Stimulated activated CD8-positive, alpha-beta memory T cell treated with anti-CD3 and anti-CD28 coated beads, Interleukin-2, amount 100 ng/mL, for 48 hours (primary cell): Measurements from ENCODE around the gene EEF1A1.

Experiments used
- DNase-seq, 2 donors: peaks; one replicate each; pipeline ENCODE4 v3.0.0-alpha.2; 2020; ENCODE audit warnings: low read depth in 2 of 2

Gene EEF1A1

DNA sequence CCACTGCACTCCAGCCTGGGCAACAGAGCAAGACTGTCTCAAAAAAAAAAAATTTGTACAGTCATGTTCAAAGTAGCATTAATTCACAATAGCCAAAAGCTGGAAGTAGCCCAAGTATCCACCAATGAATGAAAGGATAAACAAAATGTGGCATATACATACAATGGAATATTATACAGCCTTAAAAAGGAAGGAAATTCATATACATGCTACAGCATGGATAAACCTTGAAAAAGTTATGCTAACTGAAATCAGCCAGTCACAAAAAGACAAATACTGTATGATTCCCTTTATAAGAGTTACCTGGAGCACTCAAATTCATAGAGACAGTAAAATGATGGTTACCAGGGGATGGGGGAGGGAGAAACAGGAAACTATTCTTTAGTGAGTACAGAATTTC is 15.7 kb downstream of the EEF1A1 start:
- no peak for DNase-seq

- DNase-seq = no peak
Observed at GRCh38 chr6:73504160-73504559, 16.7 kb downstream of the EEF1A1 start.

DNA sequence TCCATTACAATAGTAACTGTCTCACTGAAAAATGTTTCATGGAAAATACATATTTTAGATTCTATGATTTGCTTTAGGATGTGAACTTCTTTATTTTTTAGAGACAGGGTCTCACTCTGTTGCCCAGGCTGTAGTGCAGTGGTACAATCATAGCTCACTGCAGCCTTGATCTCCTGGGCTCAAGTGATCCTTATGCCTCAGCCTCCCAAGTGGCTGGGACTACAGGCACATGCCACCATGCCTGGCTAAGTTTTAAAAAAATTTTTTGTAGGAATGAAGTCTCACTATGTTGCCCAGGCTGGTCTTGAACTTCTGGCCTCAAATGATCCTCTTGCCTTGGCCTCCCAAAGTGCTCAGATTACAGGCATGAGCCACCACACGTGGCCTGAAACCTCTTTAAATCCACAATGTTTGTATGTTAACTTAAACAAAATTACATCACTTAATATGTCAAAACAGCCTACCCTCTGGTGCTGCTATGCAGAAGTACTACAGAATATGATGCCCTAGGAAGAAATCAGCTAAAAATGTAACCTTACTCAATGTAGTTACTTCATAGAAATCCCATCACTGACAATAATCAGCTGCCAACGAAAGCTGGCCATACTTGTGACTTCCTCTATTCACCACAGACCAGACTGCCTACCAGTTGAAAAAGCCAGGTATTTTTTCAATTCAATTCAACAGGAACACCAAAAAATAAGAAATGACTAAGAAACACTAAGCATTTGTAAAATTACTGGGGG is 17.6 kb downstream of the EEF1A1 start:
- DNase-seq = no peak

GRCh38 chr6:73497915-73498314 is 22.9 kb downstream of the EEF1A1 start:
- no peak for DNase-seq

DNA sequence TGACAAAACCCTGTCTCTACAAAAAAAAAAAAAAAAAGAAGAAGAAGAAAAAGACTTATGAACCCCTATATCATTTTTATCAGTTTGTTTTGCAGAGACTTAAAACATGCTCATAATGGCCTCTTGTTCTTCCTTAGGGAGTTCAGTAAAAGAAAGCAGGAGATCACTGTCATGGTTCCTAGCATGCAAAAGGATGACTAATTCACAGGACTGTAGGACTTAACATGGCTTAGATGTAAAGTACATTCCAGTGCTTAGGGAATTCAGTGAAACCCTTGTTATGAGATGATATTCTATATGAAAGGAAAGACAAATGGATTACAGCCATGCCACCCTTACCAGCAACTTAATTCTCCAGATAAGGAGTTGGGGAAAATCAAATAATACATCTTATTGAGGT is 29.5 kb downstream of the EEF1A1 start:
- no peak for DNase-seq

DNA sequence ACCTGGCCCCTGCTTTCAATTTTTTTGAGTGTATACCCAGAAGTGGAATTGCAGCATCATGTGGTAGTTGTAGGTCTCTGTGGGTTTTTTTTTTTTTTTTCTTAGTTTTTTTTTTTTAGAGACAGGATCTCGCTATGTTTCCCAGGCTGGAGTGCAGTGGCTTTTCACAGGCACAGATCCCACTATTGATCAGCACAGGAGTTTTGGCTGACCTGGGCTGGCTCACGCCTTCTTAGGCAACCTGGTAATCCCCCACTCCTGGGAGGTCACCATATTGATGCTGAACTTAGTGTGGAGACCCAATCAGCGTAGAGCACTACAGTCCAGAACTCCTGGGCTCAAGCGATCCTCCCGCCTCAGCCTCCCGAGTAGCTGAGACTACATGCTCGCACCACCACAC is 33.4 kb downstream of the EEF1A1 start:
- DNase-seq = no peak

DNA sequence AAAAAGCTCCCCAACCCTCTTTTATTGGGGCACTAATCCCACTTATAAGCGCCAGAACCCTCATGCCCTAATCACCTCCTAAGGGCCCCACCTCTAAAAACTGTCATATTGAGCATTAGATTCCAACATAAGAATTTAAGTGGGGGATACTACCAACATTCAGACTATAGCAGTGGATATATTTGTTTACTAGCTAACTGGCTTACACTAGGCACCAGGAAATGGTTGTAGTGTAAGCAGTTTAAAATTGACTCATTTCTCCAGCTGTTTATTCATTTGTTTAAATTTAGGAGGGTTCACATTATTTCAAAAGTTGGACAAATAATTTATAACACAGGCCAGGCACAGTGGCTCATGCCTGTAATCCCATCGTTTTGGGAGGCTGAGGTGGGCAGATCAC is 36.4 kb downstream of the EEF1A1 start:
- no peak for DNase-seq

DNA sequence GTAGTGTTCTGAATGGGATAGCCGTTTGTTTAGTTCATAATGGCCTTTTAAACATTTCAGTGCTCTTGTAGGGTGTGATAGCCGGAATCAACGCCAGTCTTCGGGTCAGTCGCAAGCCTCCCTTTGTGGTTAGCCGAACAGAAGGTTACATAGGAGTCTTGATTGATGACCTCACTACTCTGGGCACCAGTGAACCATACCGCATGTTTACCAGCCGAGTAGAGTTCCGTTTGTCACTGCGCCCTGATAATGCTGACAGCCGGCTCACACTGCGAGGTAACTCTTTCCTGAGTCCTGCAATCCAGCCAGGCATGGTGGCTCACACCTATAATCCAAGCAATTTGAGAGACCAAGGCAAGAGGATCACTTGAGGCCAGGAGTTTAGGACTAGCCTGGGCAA is 38.9 kb downstream of the EEF1A1 start:
- no peak for DNase-seq

DNA sequence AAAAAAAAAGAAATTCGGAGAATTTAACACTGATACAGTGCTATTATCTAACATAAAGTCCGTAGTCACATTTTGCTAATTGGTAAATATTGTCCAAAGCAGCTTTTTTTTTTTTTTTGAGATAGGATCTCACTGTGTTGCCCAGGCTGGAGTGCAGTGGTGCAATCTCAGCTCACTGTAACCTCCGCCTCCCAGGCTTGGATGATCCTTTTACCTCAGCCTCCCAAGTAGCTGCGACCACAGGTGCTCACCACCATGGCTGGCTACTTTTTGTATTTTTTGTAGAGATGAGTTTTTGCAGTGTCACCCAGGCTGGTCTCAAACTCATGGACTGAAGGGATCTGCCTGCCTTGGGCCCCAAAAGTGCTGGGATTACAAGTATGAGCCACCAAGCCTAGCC is 43.4 kb downstream of the EEF1A1 start:
- no peak for DNase-seq

DNA sequence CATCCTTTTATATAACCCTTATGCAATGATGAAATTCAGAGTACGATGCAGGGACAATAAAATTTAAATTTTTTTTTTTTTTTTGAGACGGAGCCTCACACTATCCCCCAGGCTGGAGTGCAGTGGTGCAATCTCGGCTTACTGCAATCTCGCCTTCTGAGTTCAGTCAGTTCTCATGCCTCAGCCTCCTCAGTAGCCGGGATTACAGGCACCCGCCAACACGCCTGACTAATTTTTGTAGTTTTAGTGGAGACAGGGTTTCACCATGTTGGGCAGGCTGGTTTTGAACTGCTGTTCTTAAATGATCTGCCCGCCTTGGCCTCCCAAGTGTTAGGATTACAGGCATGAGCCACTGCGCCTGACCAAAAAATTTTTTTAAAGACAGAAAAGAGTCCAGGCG is 44.1 kb downstream of the EEF1A1 start:
- DNase-seq = no peak

- DNase-seq = no peak
Observed at GRCh38 chr6:73471686-73472290, 49.0 kb downstream of the EEF1A1 start.
